GM18951 (cell line): ENCODE data around the gene CD180.

Source experiments
- POLR2A ChIP-seq: IDR thresholded peaks from 4 replicates; pipeline ENCODE4 v1.6.1; 2011; ENCODE audit warnings: mild to moderate bottlenecking; ENCODE audit not compliant: insufficient read length, insufficient read depth; ENCODE audit errors: extremely low read depth
- in situ Hi-C: fragments of 300-500 bp; cut with MboI; formaldehyde crosslinking; loops from one replicate; pipeline ENCODE4 v1.12.0; 2022; ENCODE audit warnings: low sequenced_read_pairs, mixed read lengths, inconsistent platforms; ENCODE audit not compliant: unreplicated experiment

CD180 gene

DNA sequence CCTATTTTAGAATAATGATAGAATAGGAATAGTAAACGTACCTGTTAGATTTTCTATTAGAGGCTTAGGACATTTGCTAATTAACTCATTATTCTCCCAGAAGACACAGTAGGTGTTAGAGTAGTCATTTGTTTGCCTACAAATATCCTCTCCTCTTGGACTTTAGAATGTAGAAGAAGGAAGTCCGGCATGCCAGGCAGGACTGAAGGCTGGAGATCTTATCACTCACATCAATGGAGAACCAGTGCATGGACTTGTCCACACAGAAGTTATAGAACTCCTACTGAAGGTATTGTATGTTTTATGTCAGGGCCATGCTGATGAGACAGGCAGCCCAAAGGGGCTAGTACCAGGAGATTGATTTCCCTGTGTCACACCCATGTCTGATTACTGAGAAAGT, 43.3 kb downstream of the CD180 start:
- TF ChIP-seq POLR2A, result no peak
- in situ Hi-C loops, result no loop called here

DNA sequence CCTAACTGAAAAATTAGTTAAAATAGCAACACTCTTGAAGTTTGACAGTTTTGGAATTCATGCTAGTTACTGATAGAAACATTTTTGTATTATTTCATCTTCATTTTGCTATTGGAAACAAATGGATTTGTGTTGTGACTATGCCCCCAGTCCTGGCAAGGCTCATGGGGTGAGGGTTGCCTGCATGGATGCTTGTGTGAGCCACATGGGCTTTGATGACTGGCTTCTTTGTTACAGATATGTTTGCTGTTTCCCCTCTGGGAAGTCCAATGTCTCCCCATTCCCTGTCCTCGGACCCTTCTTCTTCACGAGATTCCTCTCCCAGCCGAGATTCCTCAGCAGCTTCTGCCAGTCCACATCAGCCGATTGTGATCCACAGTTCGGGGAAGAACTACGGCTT, 44.2 kb downstream of the CD180 start:
- TF ChIP-seq POLR2A, result no peak
- in situ Hi-C loops, result no loop called here

DNA sequence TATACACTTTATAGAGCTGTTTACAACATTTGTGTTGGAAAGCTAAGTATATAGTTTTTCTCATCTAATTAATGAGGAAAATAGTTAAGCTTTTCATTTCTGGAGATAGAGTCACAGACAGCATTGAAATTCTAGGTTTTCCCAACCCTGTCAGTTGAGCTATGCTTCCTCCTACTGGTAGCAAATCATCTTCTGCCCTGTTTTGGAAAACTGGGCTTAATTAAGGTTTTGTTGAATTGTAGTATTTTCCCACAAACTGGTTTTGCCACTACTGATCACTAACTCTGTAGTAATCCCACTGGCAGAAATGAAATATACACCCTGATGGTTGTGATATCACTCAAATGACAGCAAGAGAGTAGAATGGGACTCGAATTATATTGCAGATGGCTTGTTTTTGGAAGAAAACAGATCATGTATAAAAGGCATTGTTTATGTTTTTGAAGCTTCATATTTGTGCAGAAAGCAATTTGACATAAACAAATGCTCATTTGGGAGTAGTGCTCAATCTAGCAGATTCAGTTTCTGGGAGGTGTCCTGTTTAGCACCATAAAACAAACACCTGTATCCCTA, 46.6 kb downstream of the CD180 start:
- no peak for TF ChIP-seq POLR2A
- in situ Hi-C loops, result no loop called here

DNA sequence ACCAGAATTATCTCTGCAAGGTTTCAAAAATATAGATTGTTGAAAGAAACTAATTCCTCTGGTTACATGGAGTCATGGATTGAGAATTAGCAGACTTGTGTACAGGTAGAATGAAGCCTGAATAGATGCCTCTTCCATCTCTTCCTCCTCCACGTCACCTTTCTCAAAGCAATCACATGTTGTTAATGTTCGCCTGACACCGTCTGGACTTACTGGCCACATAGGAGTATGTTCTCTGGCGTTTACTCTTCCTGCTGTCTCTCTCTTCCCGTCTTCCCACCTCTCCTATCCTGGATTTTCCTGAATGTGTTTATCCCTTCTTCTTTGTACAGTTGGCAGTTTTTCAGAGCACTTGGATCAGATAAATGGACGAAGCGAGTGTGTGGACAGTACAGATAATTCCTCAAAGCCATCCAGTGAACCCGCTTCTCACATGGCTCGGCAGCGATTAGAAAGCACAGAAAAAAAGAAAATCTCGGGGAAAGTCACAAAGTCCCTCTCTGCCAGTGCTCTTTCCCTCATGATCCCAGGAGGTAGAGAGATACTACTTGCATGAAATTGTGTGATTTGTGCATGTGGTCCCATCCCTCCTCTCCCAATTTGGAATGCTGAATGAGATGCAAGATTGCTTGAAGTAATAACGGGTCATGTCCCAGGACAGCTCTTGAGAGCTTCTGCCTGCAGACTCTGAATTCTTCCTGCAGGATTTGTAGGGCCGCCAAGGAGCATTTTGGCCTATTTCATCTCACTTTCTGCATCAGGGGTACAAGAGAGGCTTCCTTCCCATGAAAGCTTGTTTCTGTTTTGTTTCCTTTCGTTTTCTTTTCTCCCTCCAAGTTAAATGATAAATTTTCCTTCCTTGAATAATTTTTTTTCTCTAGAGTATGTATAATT, 47.3 kb downstream of the CD180 start:
- in situ Hi-C loops, result no loop called here
- no peak for TF ChIP-seq POLR2A

DNA sequence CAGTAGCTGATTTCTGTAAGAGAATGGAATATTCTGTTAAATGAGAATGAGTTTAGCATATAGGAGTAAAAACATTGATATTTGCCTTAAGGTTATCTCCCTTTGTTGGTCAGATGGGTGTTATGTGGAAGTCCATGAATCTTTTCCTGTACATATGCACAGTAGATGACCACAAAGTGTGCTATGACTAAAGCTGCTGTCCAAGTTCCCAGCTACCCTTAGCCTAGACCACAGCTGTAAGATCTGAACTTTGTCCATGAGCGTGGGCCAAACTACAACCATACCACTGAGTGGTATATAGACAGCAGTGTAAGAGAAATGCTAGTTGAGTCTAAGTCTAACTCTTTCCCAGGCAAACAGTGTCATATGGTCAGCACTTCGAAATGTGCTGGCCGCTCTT, 48.8 kb downstream of the CD180 start:
- in situ Hi-C loops, result no loop called here
- no peak for TF ChIP-seq POLR2A

DNA sequence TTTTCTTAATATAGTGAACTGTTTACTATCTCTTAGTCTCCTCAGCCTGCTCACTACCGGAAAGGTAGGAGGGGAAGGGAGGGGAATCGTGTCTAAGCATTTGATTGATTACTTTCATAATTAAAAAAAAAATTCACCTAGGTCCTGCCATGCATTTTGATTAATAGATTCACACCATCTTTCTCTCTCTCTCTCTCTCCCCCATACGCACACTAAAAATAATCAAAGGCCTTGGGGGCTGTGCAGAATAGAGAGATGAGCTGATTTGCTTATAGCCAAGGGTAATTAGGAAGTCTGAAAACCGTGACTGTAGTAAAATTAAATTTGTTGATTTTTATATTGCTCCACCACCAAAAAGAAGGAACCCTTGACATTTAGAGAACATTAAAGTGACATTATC, 49.6 kb downstream of the CD180 start:
- no peak for TF ChIP-seq POLR2A
- in situ Hi-C loops, result no loop called here

DNA sequence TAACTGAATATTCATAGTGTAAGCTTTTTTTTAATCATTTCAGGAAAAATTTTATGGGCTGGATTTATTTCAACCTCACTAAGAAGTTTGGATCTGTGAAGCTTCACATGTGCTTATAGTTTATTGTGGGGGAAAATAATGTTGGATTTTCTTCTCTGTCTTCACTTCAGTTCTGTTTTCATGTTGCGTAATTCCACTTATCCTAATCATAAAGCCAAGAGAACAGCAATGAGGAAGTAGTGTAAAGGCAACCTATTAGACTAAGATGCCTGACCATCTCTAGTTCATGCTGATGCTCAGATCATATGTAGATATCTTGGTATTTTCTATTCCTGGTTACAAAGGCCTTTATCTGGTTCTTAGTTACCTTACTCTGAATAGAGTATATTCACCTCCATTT, 50.0 kb downstream of the CD180 start:
- in situ Hi-C loops, result no loop called here
- no peak for TF ChIP-seq POLR2A

DNA sequence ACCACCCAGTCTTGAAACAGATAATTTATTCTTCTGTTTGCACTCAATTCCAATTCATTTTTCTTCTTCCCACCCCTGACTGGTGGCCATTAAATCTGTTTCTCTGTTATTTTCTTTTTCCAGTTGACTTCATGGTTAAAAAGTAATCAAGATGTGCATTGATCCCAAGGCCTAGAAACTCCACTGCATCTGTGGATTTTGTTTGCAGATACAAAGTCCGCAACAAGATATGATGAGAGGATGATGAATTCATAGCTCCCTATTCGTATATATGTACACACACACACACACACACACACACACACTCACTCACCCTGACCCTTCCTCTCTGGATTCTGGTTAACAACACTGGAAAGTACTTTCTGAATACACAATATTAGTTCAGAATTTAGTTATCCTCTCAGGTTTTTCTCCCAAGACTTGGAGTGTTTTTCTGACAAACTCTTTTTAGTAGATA, 52.4 kb downstream of the CD180 start:
- TF ChIP-seq POLR2A, result no peak
- in situ Hi-C loops, result no loop called here

DNA sequence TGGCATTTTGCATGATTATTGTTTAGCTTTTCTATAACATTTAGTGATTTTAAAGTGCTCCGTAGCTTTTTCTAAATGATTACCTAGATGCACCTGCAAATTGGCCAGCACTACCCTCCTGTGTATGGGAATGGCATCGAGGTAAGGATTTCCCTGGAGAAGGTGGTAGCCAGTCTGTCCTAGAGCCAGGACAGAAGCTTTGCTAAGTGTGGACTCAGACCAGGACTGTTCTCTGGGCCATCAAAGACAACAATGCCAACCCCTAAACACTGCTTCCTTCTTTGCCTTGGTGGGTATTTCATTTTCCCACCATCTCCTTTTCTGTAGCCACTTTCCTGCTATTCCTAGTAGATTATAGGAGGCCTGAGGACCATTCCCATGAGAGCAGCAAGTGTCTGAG, 53.0 kb downstream of the CD180 start:
- no peak for TF ChIP-seq POLR2A
- in situ Hi-C loops, result no loop called here

DNA sequence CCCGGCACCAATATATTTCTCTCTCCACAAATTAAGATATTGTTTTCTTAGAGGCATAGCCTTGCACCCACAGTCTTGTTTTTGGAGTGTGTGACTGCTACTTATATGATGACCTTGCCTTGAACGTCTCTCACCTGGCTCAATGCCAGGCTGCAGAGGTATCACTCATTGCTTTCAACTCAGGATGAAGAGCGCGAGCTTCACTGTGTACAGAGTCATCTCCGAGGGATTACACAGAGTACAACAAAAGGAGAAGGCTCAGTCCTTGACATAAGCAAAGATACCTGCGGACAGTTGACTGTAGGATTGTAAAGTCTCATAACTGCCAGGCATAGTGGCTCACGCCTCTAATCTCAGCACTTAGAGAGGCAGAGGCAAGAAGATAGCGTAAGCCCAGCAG, 53.8 kb downstream of the CD180 start:
- no peak for TF ChIP-seq POLR2A
- in situ Hi-C loops, result no loop called here

DNA sequence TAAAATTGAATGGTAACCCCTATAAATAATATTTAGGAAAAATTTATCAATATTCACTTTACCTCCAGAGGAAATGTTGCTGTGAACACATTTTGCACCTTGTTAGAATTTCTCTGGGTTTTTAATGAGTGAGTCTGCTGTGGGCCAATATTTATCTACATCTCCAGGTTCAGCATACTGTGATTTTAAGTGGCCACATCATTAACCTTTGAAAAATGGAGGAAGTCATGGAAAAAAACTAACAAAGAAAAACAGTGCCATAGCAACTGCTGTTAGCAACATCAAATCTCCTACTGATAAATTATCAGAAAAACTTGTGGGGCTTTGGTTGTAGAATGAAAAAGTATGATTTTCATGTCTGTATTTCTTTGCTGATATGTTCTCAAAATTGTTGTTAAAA, 55.0 kb downstream of the CD180 start:
- in situ Hi-C loops, result no loop called here
- TF ChIP-seq POLR2A, result no peak

DNA sequence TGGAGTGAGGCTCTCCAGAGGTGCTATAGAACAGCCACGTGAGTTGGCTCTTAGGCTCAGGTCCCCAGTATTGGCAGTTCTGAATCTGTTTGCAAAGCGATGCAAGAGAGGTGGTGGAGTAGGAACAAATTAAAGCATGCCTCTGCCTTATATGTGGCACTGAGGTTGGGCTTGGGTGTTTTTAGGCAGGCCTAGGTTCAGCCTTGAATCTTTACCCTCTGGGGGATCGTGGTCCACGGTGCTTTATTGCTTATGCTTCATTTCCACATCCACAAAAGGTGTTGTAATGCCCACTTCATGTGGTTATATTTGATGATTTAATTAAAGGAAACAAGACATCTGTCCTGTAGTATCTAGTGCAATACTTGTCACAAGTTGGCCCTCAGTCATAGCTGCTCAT, 56.2 kb downstream of the CD180 start:
- no peak for TF ChIP-seq POLR2A

DNA sequence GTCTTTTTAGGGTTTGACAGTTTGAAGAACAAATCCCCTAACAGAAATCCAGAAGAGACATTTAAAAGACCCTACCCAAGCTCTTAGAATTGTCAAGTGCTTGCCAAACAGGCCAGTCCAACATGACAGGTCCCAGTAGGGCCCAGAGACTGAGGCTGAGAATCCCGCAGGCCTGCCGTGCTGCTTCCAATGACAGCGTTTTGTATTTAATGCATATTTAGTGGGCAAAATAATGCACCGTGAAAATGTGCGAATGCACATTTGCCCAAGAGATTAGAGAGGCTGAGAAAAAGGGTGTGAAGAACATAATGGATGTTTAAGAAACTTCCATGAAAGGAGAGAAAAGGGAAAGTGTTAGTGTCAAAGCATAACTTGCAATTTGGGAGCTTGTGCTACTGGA, 57.6 kb downstream of the CD180 start:
- in situ Hi-C loops, result no loop called here
- no peak for TF ChIP-seq POLR2A

More for the DNA sequence above, 56.2 kb downstream of the CD180 start:
- in situ Hi-C loops, result no loop called here

DNA sequence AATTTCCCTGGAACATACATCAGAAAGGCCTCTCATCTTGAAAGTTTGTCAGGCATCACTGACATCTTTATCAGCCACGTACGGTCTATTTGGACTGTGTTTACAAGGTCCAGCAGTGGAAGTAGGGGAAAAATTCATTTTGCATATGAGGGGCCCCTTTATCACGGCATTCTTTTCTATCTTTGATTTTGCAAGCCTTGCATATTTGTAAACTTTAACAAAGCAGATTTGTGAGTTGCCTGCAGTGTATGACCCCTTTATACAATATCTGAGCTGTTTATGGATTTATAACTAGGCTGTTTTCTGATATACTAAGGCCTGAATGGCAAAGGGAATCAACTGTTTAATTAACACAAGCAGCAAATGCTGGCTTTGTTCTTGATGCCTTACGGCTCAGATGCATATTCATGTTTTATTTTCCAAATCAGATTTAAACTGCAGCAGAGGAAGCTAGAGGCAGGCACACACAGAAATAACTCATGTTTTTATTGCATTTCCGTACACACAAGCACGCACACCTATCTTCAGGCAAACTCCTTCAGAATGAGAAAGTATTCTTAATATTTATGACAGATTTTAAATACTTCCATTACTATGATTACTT, 61.1 kb downstream of the CD180 start:
- in situ Hi-C loops, result no loop called here

More for the DNA sequence above, 61.1 kb downstream of the CD180 start:
- TF ChIP-seq POLR2A, result no peak
